Endothelial cell of umbilical vein (primary cell): ENCODE data around the gene FABP6. TPM values are rescaled to one million over a fixed set of nuclear protein-coding genes. Genes with fewer than 3 reads are reported as not detected.

Source experiments
- BruUV-seq: library from RNA; stranded (reverse); fragments of 400-500 nt; replicated peaks from 2 replicates; lab custom pipeline; 2021; lab: Mats Ljungman, UMichigan
- CTCF ChIA-PET: fragments of 300-600, 350-600 bp; sonication (Branson Sonifier 250); formaldehyde crosslinking; loops from one replicate; lab custom pipeline; 2021; ENCODE audit warnings: antibody characterized with exemption, inconsistent platforms; lab: Charles Lee
- POLR2A ChIA-PET: fragments of 300-600, 350-600 bp; sonication (Branson Sonifier 250); formaldehyde crosslinking; loops from one replicate; lab custom pipeline; 2021; ENCODE audit warnings: antibody characterized with exemption, inconsistent platforms; lab: Charles Lee
- DNase-seq: peaks from one replicate; pipeline ENCODE4 v3.0.0-alpha.2; 2011; ENCODE audit warnings: low read depth, low spot score
- FAIRE-seq: peaks from 2 replicates; lab custom pipeline; 2011; peaks lifted over from hg19 to GRCh38; lab: Jason Lieb, UNC
- H2AFZ ChIP-seq: 2 replicates; pipeline ENCODE4 v1.6.0; 2012; ENCODE audit warnings: low read depth, low read length, control low read depth, inconsistent platforms
- H3K27ac ChIP-seq: 2 replicates; pipeline ENCODE4 v1.5.1; 2011; ENCODE audit warnings: low read depth, mild to moderate bottlenecking, control low read depth, low read length, moderate library complexity; ENCODE audit not compliant: insufficient read depth
- H3K27me3 ChIP-seq, 2 experiments: 2 replicates each; pipeline versions ENCODE4 v1.6.0 to v1.6.1; 2011; ENCODE audit warnings: low read length in 2 of 2, mixed read lengths in 1 of 2; ENCODE audit not compliant: control insufficient read depth in 2 of 2, insufficient read depth in 2 of 2
- H3K36me3 ChIP-seq, 2 experiments: 2 replicates in 1 of 2; 3 replicates in 1 of 2; pipeline ENCODE4 v1.5.1; 2011; ENCODE audit warnings: low read length in 2 of 2, mild to moderate bottlenecking in 1 of 2, moderate library complexity in 1 of 2; ENCODE audit not compliant: control insufficient read depth in 2 of 2, insufficient read depth in 2 of 2; ENCODE audit errors: extremely low read depth in 1 of 2
- H3K4me1 ChIP-seq: 3 replicates; pipeline ENCODE4 v1.5.1; 2011; ENCODE audit warnings: mild to moderate bottlenecking, low read length; ENCODE audit not compliant: control insufficient read depth, insufficient read depth; ENCODE audit errors: extremely low read depth
- H3K4me2 ChIP-seq: 2 replicates; pipeline ENCODE4 v1.6.1; 2011; ENCODE audit warnings: low read length, control low read depth, mixed read lengths; ENCODE audit not compliant: insufficient read depth
- H3K4me3 ChIP-seq, 3 experiments: fragments of 200-600 bp in 1 of 3; sonication (generic), shearing (Covaris generic) in 1 of 3; replicated peaks in 1 of 3; 2 replicates each; pipeline ENCODE4 v1.5.1; 2011 to 2016; ENCODE audit warnings: control low read depth in 3 of 3, low read length in 3 of 3, mild to moderate bottlenecking in 2 of 3, inconsistent platforms in 1 of 3, low read depth in 1 of 3, moderate library complexity in 1 of 3; ENCODE audit not compliant: insufficient read depth in 1 of 3
- H3K79me2 ChIP-seq: 2 replicates; pipeline ENCODE4 v1.6.0; 2012; ENCODE audit warnings: low read length, inconsistent platforms; ENCODE audit not compliant: control insufficient read depth, insufficient read depth
- H3K9ac ChIP-seq: replicated peaks from 2 replicates; pipeline ENCODE3; 2011; ENCODE audit warnings: low read length, control low read depth; ENCODE audit not compliant: insufficient read depth; ENCODE audit errors: extremely low read depth
- H3K9me1 ChIP-seq: replicated peaks from 3 replicates; pipeline ENCODE4 v1.6.0; 2011; ENCODE audit warnings: mild to moderate bottlenecking, low read length; ENCODE audit not compliant: control insufficient read depth, insufficient read depth; ENCODE audit errors: extremely low read depth
- H3K9me3 ChIP-seq: replicated peaks from 2 replicates; pipeline ENCODE4 v1.5.1; 2012; ENCODE audit warnings: low read length, inconsistent platforms; ENCODE audit not compliant: control insufficient read depth, insufficient read depth
- H4K20me1 ChIP-seq: replicated peaks from 2 replicates; pipeline ENCODE3; 2011; ENCODE audit warnings: mild to moderate bottlenecking, low read length; ENCODE audit not compliant: control insufficient read depth, insufficient read depth; ENCODE audit errors: extremely low read depth
- CTCF ChIP-seq, 2 donors: IDR thresholded peaks; 1 replicate in 1 of 2; 2 replicates in 1 of 2; pipeline ENCODE4 v1.5.1; 2011; ENCODE audit warnings: low read length in 2 of 2, mild to moderate bottlenecking in 2 of 2, moderate library complexity in 2 of 2, control low read depth in 1 of 2, inconsistent platforms in 1 of 2, low read depth in 1 of 2; ENCODE audit not compliant: insufficient read depth in 1 of 2; ENCODE audit errors: extremely low read depth in 1 of 2
- EZH2 ChIP-seq: IDR thresholded peaks from 2 replicates; pipeline ENCODE4 v1.6.1; 2012; ENCODE audit warnings: borderline replicate concordance, low read depth, mild to moderate bottlenecking, moderate library complexity, low read length, inconsistent platforms; ENCODE audit not compliant: severe bottlenecking
- FOS ChIP-seq: IDR thresholded peaks from 2 replicates; pipeline ENCODE4 v1.6.1; 2011; ENCODE audit warnings: mild to moderate bottlenecking, low read length, moderate library complexity, borderline replicate concordance; ENCODE audit not compliant: insufficient read depth
- GATA2 ChIP-seq: IDR thresholded peaks from 2 replicates; pipeline ENCODE4 v1.7.0; 2011; ENCODE audit warnings: low read depth, mild to moderate bottlenecking, moderate library complexity, mixed read lengths, low read length; ENCODE audit not compliant: insufficient read length, insufficient read depth
- JUN ChIP-seq: IDR thresholded peaks from 2 replicates; pipeline ENCODE4 v1.6.1; 2011; ENCODE audit warnings: borderline replicate concordance, low read depth; ENCODE audit not compliant: insufficient read length, insufficient read depth
- MAX ChIP-seq: IDR thresholded peaks from 2 replicates; pipeline ENCODE4 v1.6.1; 2011; ENCODE audit not compliant: insufficient read depth, insufficient read length
- MYC ChIP-seq: IDR thresholded peaks from one replicate; pipeline ENCODE4 v1.6.1; 2011; ENCODE audit warnings: mild to moderate bottlenecking, low read depth, low read length
- POLR2A ChIP-seq: IDR thresholded peaks from 2 replicates; pipeline ENCODE4 v1.6.1; 2012; ENCODE audit warnings: low read depth, mild to moderate bottlenecking, control low read depth, low read length
- POLR2AphosphoS5 ChIP-seq: IDR thresholded peaks from 2 replicates; pipeline ENCODE4 v1.6.1; 2012; ENCODE audit warnings: low read depth, mild to moderate bottlenecking, control low read depth, low read length, moderate library complexity; ENCODE audit not compliant: insufficient read depth
- dilution Hi-C: fragments of 300-500 bp; cut with MboI; formaldehyde crosslinking; loops from one replicate; pipeline ENCODE4 v1.15.0; 2019; ENCODE audit warnings: low sequenced_read_pairs; ENCODE audit not compliant: extremely low pct_ligation_motif_present
- intact Hi-C: fragments of 100-400 bp; cut with micrococcal nuclease; formaldehyde crosslinking; loops from one replicate; pipeline ENCODE4 v1.10.0; 2022
- polyA plus RNA-seq, 4 experiments: library from polyadenylated mRNA; depleted of rRNA in 3 of 4; stranded (reverse) in 3 of 4; unstranded in 1 of 4; fragments of >200 nt; gene quantifications; 2 replicates each; pipeline versions ENCODE4 v1.2.1 to v1.2.3, GENCODE V29; 2011 to 2012; ENCODE audit warnings: missing spikeins in 1 of 4
- total RNA-seq: library from RNA; stranded (reverse); gene quantifications from 2 replicates; pipeline ENCODE4 v1.2.3, GENCODE V29; 2021

Gene FABP6
- total and polyA plus RNA-seq, 2 donors (not counting 3 experiments of a cell fraction or from before 2014, with no cell fraction given), result not detected

GRCh38 chr5:160185626-160186360 is 43.5 kb upstream of the FABP6 start:
- FAIRE-seq (no peak), DNase-seq (no peak)
- Histone ChIP-seq H3K9me1 (no peaks in the 10 kb centered on the region), H3K4me1 (peaks cover 8% of the 10 kb centered on the region), H3K9me3 (no peaks in the 10 kb centered on the region), H3K4me2 (no peak overlapping the region), H3K4me3 (no peak overlapping the region), H2AFZ (no peak overlapping the region), H3K79me2 (no peaks in the 10 kb centered on the region), H3K9ac (no peak overlapping the region), H3K36me3 (no peaks in the 10 kb centered on the region), H3K27ac (no peak overlapping the region), H3K27me3 (no peaks in the 10 kb centered on the region), H4K20me1 (no peaks in the 10 kb centered on the region)
- intact Hi-C loops, result no loop called here
- dilution Hi-C loops, result no loop called here
- TF ChIP-seq MYC (no peak), MAX (no peak), POLR2AphosphoS5 (no peak), POLR2A (no peak), EZH2 (no peak), CTCF (IDR thresholded peaks at IDR 0.05; ENCODE audit: extremely low read depth in 1 of 2, insufficient read depth in 1 of 2, low read depth in 1 of 2, low read length in 2 of 2) (no peak), FOS (no peak), GATA2 (no peak), JUN (no peak)
- CTCF ChIA-PET, result interaction anchor here (1.4 to 2.6 kb wide), 2 partner anchors 15 to 164 kb away, joined by 4 to 7 read pairs; no protein-coding TSS in a partner anchor
- POLR2A ChIA-PET, result no interaction called here
- BruUV-seq, result no TSS peak
